NCI-H524 treated with DMSO at 0.1 percent for 48 hours (cell line): Measurements from ENCODE around the gene FAM193A.
"Not testable (repeated sequence)": the region's sequence is repeated elsewhere in the genome, so short reads cannot be mapped to it uniquely, and the experiment has no call there.

ENCODE experiments used
- DNase-seq: peaks from one replicate; lab custom pipeline; 2025; lab: John Stamatoyannopoulos, UW

Gene FAM193A

GRCh38 chr4:2731907-2732317, 195.5 kb downstream of the FAM193A start:
- DNase-seq: no peak

GRCh38 chr4:2732526-2732925, 196.1 kb downstream of the FAM193A start:
- no peak for DNase-seq

- no peak for DNase-seq
These were observed 196.8 kb downstream of the FAM193A start for GRCh38 chr4:2733001-2733843.

- DNase-seq: no peak
These were observed 197.6 kb downstream of the FAM193A start for GRCh38 chr4:2733844-2734574.

DNA sequence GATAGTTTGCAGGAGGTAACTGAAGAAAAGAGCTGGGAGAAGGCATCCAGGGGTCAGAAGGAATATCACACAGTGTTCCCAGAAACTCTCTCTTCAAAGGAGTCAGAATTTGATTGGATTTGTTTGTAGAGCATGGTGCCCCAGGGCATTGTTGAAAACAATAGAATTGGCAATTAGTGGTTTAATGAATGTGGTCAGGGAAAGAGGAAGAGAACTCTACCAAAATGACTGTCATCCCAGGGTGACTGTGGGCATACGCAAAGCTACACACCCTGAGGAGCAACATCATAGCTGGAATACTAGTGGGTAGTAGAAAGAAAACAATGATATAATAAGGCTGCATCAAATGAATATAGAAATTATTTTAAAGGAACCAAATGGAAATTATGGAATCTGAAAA, 198.2 kb downstream of the FAM193A start:
- no peak for DNase-seq

DNA sequence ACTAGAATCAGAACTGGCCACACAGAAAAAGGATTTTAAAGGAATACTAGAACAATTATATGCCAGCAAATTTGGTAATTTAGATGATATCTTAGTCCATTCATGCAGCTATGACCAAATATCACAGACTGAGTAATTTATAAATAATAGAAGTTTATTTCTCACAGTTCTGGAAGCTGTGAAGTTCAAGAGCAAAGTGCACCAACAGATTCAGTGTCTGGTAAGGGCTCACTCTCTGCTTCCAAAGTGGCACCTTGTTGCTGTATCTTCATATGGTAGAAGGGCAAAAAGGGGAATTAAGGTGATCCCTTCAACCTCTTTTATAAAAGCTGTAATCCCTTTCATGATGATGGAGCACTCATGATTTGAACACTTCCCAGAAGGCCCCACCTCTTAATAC, 199.4 kb downstream of the FAM193A start:
- DNase-seq: no peak

- DNase-seq: not testable (repeated sequence)
These were observed 201.8 kb downstream of the FAM193A start for GRCh38 chr4:2738296-2738695.

- no peak for DNase-seq
These were observed 205.2 kb downstream of the FAM193A start for GRCh38 chr4:2741626-2742025.

GRCh38 chr4:2742081-2742822, 205.8 kb downstream of the FAM193A start:
- no peak for DNase-seq

DNA sequence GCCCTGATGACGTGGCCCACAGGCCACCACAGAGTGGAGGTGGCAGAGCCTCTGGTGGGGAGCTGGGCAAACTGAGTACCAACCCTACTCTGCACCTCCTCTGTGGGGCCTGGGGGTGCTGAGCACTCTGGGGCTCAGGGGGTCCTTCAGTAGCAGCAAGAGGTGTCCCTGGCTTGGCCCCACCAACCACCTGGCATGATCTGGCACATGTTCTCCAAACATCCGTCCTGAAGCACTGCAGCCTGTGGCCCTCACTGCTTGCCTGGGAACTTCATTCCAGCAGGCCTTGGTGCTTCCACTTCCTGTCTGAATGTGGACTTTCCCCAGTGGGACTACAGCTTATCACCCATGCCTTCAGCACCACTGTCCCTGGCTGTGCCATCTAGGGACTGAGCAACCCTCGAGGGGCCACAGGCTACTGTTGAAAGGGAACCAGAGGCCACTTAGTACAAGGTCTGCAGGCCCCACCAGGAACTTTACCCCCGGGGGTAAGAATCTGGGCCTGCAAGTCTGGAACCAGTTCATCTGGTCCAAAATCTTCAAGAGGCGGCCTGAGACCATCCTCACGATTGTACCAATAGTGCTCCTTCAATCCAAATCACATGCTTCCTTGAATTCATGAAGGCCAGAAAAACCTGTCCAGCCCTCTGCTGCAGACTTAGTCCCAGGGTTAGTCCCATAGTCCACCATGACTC, 206.5 kb downstream of the FAM193A start:
- DNase-seq: no peak

GRCh38 chr4:2743518-2744445, 207.3 kb downstream of the FAM193A start:
- no peak for DNase-seq

- no peak for DNase-seq
These were observed 208.3 kb downstream of the FAM193A start for GRCh38 chr4:2744576-2745270.

DNA sequence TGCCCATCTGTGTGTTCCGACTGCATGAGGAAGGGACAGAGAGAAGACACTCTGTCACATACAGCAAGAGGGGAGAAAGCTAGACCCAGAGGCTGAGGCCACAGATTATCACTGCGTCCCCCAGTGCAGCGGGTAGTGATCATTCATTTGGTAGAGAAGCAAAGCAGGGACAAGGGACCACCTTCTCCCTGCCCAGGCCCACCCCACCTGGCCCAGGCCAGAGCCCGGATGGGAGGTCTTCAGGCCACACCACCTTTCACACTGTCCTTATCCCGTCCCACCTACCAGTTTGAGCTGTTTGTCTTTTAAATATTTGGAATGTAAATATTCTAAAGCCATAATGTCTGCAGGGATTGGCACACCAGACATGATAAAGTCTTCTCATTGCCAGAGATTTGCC, 209.1 kb downstream of the FAM193A start:
- DNase-seq: no peak

DNA sequence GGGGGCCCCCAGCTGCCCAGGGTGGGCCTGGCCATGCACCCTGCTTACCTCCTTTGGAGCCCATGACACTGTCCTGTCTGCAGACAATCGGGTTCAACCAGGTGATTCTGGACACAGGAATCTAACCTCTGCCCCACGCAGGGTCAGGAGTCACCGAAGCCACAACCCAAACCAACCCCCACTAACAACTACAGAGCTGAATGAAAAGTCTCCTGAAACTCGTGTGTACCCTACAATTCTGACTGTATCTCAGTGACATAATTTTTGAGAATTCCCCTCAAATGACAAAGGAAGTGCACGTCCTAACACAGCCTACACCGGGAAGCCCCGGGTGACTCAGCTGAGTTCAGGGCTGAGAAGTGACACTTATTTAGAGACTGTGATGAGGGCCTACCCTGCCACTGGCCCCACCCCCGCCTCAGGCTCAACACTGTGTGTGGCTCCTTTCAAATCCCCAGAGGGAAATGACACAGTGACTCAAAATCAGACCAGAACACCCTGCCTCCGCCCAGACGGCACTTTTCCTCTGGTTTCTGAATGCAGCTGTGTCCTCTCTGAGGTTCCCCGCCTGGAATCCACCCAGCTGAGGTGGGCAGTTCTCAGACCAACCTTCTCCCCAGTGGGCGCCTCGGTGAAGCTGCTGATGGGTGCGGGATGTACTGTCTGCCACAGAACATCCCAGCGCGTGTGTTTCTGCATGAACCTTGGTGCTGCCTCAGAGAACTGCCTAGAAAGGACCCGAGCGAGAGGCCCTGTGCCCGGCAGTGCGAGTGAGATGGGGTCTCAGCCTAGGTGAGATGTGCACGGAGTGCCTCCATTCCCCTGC, 209.7 kb downstream of the FAM193A start:
- no peak for DNase-seq

- DNase-seq: no peak
These were observed 210.6 kb downstream of the FAM193A start for GRCh38 chr4:2746891-2747695.

DNA sequence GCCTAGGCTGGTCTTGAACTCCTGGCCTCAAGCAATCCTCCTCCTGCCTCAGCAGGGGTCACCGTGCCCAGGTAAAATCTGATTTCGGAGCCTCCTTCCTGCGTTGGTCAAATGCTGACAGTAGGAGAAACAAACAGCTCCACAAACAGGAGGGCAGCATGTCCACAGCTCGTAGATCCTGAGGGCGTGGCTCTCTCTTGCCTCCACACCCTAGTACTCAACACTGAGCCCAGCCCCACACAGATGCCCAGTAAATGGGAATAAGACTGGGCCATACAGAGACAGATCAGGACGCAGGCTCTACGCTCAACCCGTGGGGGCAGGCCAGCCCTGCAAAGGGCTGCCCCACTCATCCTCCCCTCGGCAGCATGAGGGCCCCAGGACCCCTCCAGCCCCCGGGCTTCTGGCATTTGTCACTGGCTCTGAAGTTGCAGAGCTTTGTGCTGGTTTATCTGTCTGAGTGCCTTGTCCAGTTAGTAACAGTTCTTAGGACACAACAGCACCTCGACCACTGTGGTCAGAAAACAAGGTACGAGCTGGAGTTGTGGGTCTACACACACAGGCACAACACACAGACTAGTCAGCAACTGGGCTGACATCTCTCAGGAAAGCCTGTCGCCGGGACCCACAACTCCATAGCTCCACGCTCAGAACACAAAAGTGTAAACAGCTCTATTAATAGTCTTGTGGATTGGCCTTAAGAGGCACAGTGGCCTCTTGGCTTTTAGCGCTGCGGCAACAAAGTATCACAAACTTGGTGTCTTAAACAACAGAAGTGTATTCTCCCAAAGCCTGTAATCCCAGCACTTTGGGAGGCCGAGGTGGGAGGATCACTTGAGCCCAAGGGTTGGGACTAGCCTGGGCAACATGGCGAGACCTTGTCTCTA, 214.5 kb downstream of the FAM193A start:
- no peak for DNase-seq

- no peak for DNase-seq
These were observed 217.0 kb downstream of the FAM193A start for GRCh38 chr4:2753436-2753835.
